ENCODE results near the gene CAMTA1.

The CAMTA1 gene

GRCh38 chr1:6825828-6826227 lies 40.6 kb downstream of the CAMTA1 start:
- no peak for ATAC-seq
- TF ChIP-seq GLIS3 (CRISPR knock-in tag; IDR thresholded peaks at IDR 0.05) (no peak), PATZ1 (CRISPR knock-in tag; IDR thresholded peaks at IDR 0.05; ENCODE audit: borderline replicate concordance) (no peak)

- no peak for TF ChIP-seq CSRNP3 (CRISPR knock-in tag; IDR thresholded peaks at IDR 0.05)
- TF ChIP-seq ISL1 (CRISPR knock-in tag; IDR thresholded peaks at IDR 0.05): no peak
- TF ChIP-seq OSR1 (CRISPR knock-in tag; IDR thresholded peaks at IDR 0.05): no peak
- no peak for TF ChIP-seq BACH2 (CRISPR knock-in tag; IDR thresholded peaks at IDR 0.05; ENCODE audit: borderline replicate concordance)
- TF ChIP-seq ARNTL (CRISPR knock-in tag; IDR thresholded peaks at IDR 0.05; ENCODE audit: borderline replicate concordance, low read depth): no peak
- no peak for TF ChIP-seq PPARA (CRISPR knock-in tag; IDR thresholded peaks at IDR 0.05; ENCODE audit: borderline replicate concordance)
- TF ChIP-seq ZC3H10 (CRISPR knock-in tag; IDR thresholded peaks at IDR 0.05): no peak
- no peak for TF ChIP-seq TCF4 (CRISPR knock-in tag; IDR thresholded peaks at IDR 0.05; ENCODE audit: borderline replicate concordance)
- no peak for TF ChIP-seq TOX (CRISPR knock-in tag; IDR thresholded peaks at IDR 0.05; ENCODE audit: borderline replicate concordance)
- no peak for TF ChIP-seq SNAI2 (CRISPR knock-in tag; IDR thresholded peaks at IDR 0.05)
- no peak for TF ChIP-seq ZNF70 (CRISPR knock-in tag; IDR thresholded peaks at IDR 0.05)
- TF ChIP-seq ZFP3 (CRISPR knock-in tag; IDR thresholded peaks at IDR 0.05): no peak
- TF ChIP-seq GLIS3 (CRISPR knock-in tag; IDR thresholded peaks at IDR 0.05): no peak
- TF ChIP-seq TSHZ2 (CRISPR knock-in tag; IDR thresholded peaks at IDR 0.05): no peak
- no peak for TF ChIP-seq CREB5 (CRISPR knock-in tag; IDR thresholded peaks at IDR 0.05; ENCODE audit: low read depth)
- TF ChIP-seq RARB (CRISPR knock-in tag; IDR thresholded peaks at IDR 0.05): no peak
- ATAC-seq: no peak
These were observed 41.8 kb downstream of the CAMTA1 start for GRCh38 chr1:6827079-6827478.

- ATAC-seq: no peak
- no peak for TF ChIP-seq CSDC2 (CRISPR knock-in tag; IDR thresholded peaks at IDR 0.05)
- no peak for TF ChIP-seq CSRNP3 (CRISPR knock-in tag; IDR thresholded peaks at IDR 0.05)
- TF ChIP-seq OSR1 (CRISPR knock-in tag; IDR thresholded peaks at IDR 0.05): no peak
- no peak for TF ChIP-seq ZC3H10 (CRISPR knock-in tag; IDR thresholded peaks at IDR 0.05)
- no peak for TF ChIP-seq PPARA (CRISPR knock-in tag; IDR thresholded peaks at IDR 0.05; ENCODE audit: borderline replicate concordance)
- TF ChIP-seq ZNF8 (CRISPR knock-in tag; IDR thresholded peaks at IDR 0.05): no peak
- no peak for TF ChIP-seq TCF4 (CRISPR knock-in tag; IDR thresholded peaks at IDR 0.05; ENCODE audit: borderline replicate concordance)
- no peak for TF ChIP-seq ISL1 (CRISPR knock-in tag; IDR thresholded peaks at IDR 0.05)
- TF ChIP-seq ESRRG (CRISPR knock-in tag; IDR thresholded peaks at IDR 0.05): no peak
- TF ChIP-seq POU6F1 (CRISPR knock-in tag; IDR thresholded peaks at IDR 0.05; ENCODE audit: borderline replicate concordance, low read depth): no peak
- no peak for TF ChIP-seq SNAI2 (CRISPR knock-in tag; IDR thresholded peaks at IDR 0.05)
These were observed 42.4 kb downstream of the CAMTA1 start for GRCh38 chr1:6827630-6828165.
